Measurements from ENCODE around the gene CAPN10. TPM values are rescaled to one million over a fixed set of nuclear protein-coding genes. Genes with fewer than 3 reads are reported as not detected.
"Not testable (repeated sequence)": the region's sequence is repeated elsewhere in the genome, so short reads cannot be mapped to it uniquely, and the experiment has no call there.

The CAPN10 gene
- total and polyA plus RNA-seq, 4 donors, result 15.0 to 50.8 (median 41.8) TPM

- Histone ChIP-seq H3K4me1 (ENCODE audit: control insufficient read depth, insufficient read depth, low read length) (peaks cover 7% of the 10 kb centered on the region), H3K4me3 (ENCODE audit: low read depth, low read length) (no peak overlapping the region), H3K36me3 (ENCODE audit: control insufficient read depth, insufficient read depth, low read length) (peaks cover 4% of the 10 kb centered on the region), H3K27me3 (ENCODE audit: control insufficient read depth, insufficient read depth, low read length) (no peaks in the 10 kb centered on the region), H3K27ac (ENCODE audit: low read depth, low read length) (no peak overlapping the region), H3K9me3 (ENCODE audit: control insufficient read depth, insufficient read depth, low read length) (no peaks in the 10 kb centered on the region)
- DNase-seq (ENCODE audit: low read depth in 4 of 6, low spot score in 6 of 6), result no peak
- 96% methylated on average over 6 of the region's 10 CpGs for WGBS (ENCODE audit: insufficient coverage)
These were observed 25.2 kb downstream of the CAPN10 start for GRCh38 chr2:240611601-240612210.

- Histone ChIP-seq H3K4me3 (ENCODE audit: low read depth, low read length) (no peak overlapping the region), H3K27me3 (ENCODE audit: control insufficient read depth, insufficient read depth, low read length) (no peaks in the 10 kb centered on the region), H3K27ac (ENCODE audit: low read depth, low read length) (no peak overlapping the region), H3K9me3 (ENCODE audit: control insufficient read depth, insufficient read depth, low read length) (no peaks in the 10 kb centered on the region), H3K36me3 (ENCODE audit: control insufficient read depth, insufficient read depth, low read length) (peaks cover 4% of the 10 kb centered on the region), H3K4me1 (ENCODE audit: control insufficient read depth, insufficient read depth, low read length) (peaks cover 7% of the 10 kb centered on the region)
- no peak for DNase-seq (ENCODE audit: low read depth in 4 of 6, low spot score in 6 of 6)
- WGBS (ENCODE audit: insufficient coverage), result 93% methylated on average over 4 of the region's 4 CpGs
These were observed 27.2 kb downstream of the CAPN10 start for GRCh38 chr2:240613781-240614180.

- Histone ChIP-seq H3K4me1 (ENCODE audit: control insufficient read depth, insufficient read depth, low read length) (peaks cover 7% of the 10 kb centered on the region), H3K4me3 (ENCODE audit: low read depth, low read length) (no peak overlapping the region), H3K27me3 (ENCODE audit: control insufficient read depth, insufficient read depth, low read length) (no peaks in the 10 kb centered on the region), H3K9me3 (ENCODE audit: control insufficient read depth, insufficient read depth, low read length) (no peaks in the 10 kb centered on the region), H3K27ac (ENCODE audit: low read depth, low read length) (no peak overlapping the region), H3K36me3 (ENCODE audit: control insufficient read depth, insufficient read depth, low read length) (peaks cover 6% of the 10 kb centered on the region)
- no peak for DNase-seq (ENCODE audit: low read depth in 4 of 6, low spot score in 6 of 6)
- 98% methylated on average over 7 of the region's 9 CpGs for WGBS (ENCODE audit: insufficient coverage)
These were observed 27.9 kb downstream of the CAPN10 start for GRCh38 chr2:240614391-240614790.

- H3K9me3 ChIP-seq (ENCODE audit: control insufficient read depth, insufficient read depth, low read length), result no peaks in the 10 kb centered on the region
- H3K27me3 ChIP-seq (ENCODE audit: control insufficient read depth, insufficient read depth, low read length), result no peaks in the 10 kb centered on the region
- peaks cover 16% of the 10 kb centered on the region for H3K36me3 ChIP-seq (ENCODE audit: control insufficient read depth, insufficient read depth, low read length)
- H3K4me3 ChIP-seq (ENCODE audit: low read depth, low read length), result no peak overlapping the region
- H3K27ac ChIP-seq (ENCODE audit: low read depth, low read length), result no peak overlapping the region
- no peak for DNase-seq (ENCODE audit: low read depth in 4 of 6, low spot score in 6 of 6)
- H3K4me1 ChIP-seq (ENCODE audit: control insufficient read depth, insufficient read depth, low read length), result peaks cover 7% of the 10 kb centered on the region
- WGBS (ENCODE audit: insufficient coverage), result 100% methylated on average over 1 of the region's 2 CpGs
These were observed 28.9 kb downstream of the CAPN10 start for GRCh38 chr2:240615396-240615795.

- peak in 3 of 6 donors; percentile 6 to 64 (median 47) for DNase-seq (ENCODE audit: low read depth in 4 of 6, low spot score in 6 of 6)
- no peak overlapping the region for H3K4me3 ChIP-seq (ENCODE audit: low read depth, low read length)
- H3K27me3 ChIP-seq (ENCODE audit: control insufficient read depth, insufficient read depth, low read length), result no peaks in the 10 kb centered on the region
- H3K27ac ChIP-seq (ENCODE audit: low read depth, low read length), result no peak overlapping the region
- WGBS (ENCODE audit: insufficient coverage), result 71% methylated on average over 16 of the region's 20 CpGs
- H3K9me3 ChIP-seq (ENCODE audit: control insufficient read depth, insufficient read depth, low read length), result no peaks in the 10 kb centered on the region
- H3K36me3 ChIP-seq (ENCODE audit: control insufficient read depth, insufficient read depth, low read length), result peaks cover 19% of the 10 kb centered on the region
- peaks cover 7% of the 10 kb centered on the region for H3K4me1 ChIP-seq (ENCODE audit: control insufficient read depth, insufficient read depth, low read length)
These were observed 29.4 kb downstream of the CAPN10 start for GRCh38 chr2:240615820-240616547.

- peaks cover 19% of the 10 kb centered on the region for H3K36me3 ChIP-seq (ENCODE audit: control insufficient read depth, insufficient read depth, low read length)
- DNase-seq (ENCODE audit: low read depth in 4 of 6, low spot score in 6 of 6); H3K9me3 ChIP-seq (ENCODE audit: control insufficient read depth, insufficient read depth, low read length); H3K4me1 ChIP-seq (ENCODE audit: control insufficient read depth, insufficient read depth, low read length); H3K4me3 ChIP-seq (ENCODE audit: low read depth, low read length); H3K27me3 ChIP-seq (ENCODE audit: control insufficient read depth, insufficient read depth, low read length); H3K27ac ChIP-seq (ENCODE audit: low read depth, low read length): not testable (repeated sequence)
- WGBS (ENCODE audit: insufficient coverage), result 100% methylated on average over 1 of the region's 5 CpGs
These were observed 30.5 kb downstream of the CAPN10 start for GRCh38 chr2:240616860-240617666.

- Histone ChIP-seq H3K27me3 (ENCODE audit: control insufficient read depth, insufficient read depth, low read length) (no peaks in the 10 kb centered on the region), H3K4me3 (ENCODE audit: low read depth, low read length) (no peak overlapping the region), H3K36me3 (ENCODE audit: control insufficient read depth, insufficient read depth, low read length) (peaks cover 20% of the 10 kb centered on the region), H3K9me3 (ENCODE audit: control insufficient read depth, insufficient read depth, low read length) (no peaks in the 10 kb centered on the region), H3K27ac (ENCODE audit: low read depth, low read length) (no peak overlapping the region), H3K4me1 (ENCODE audit: control insufficient read depth, insufficient read depth, low read length) (peaks cover 7% of the 10 kb centered on the region)
- DNase-seq (ENCODE audit: low read depth in 4 of 6, low spot score in 6 of 6), result no peak
- WGBS (ENCODE audit: insufficient coverage), result 94% methylated on average over 2 of the region's 6 CpGs
These were observed 32.2 kb downstream of the CAPN10 start for GRCh38 chr2:240618776-240619175.

GRCh38 chr2:240619506-240620148 is 33.1 kb downstream of the CAPN10 start:
- H3K4me1 ChIP-seq (ENCODE audit: control insufficient read depth, insufficient read depth, low read length), result peaks cover 7% of the 10 kb centered on the region
- no peaks in the 10 kb centered on the region for H3K9me3 ChIP-seq (ENCODE audit: control insufficient read depth, insufficient read depth, low read length)
- DNase-seq (ENCODE audit: low read depth in 4 of 6, low spot score in 6 of 6), result no peak
- no peak overlapping the region for H3K4me3 ChIP-seq (ENCODE audit: low read depth, low read length)
- H3K27ac ChIP-seq (ENCODE audit: low read depth, low read length), result no peak overlapping the region
- 85% methylated on average over 16 of the region's 19 CpGs for WGBS (ENCODE audit: insufficient coverage)
- H3K27me3 ChIP-seq (ENCODE audit: control insufficient read depth, insufficient read depth, low read length), result no peaks in the 10 kb centered on the region
- H3K36me3 ChIP-seq (ENCODE audit: control insufficient read depth, insufficient read depth, low read length), result peaks cover 20% of the 10 kb centered on the region

- 92% methylated on average over 13 of the region's 13 CpGs for WGBS (ENCODE audit: insufficient coverage)
- Histone ChIP-seq H3K27ac (ENCODE audit: low read depth, low read length) (no peak overlapping the region), H3K4me3 (ENCODE audit: low read depth, low read length) (no peak overlapping the region), H3K27me3 (ENCODE audit: control insufficient read depth, insufficient read depth, low read length) (no peaks in the 10 kb centered on the region), H3K9me3 (ENCODE audit: control insufficient read depth, insufficient read depth, low read length) (no peaks in the 10 kb centered on the region), H3K4me1 (ENCODE audit: control insufficient read depth, insufficient read depth, low read length) (peaks cover 7% of the 10 kb centered on the region), H3K36me3 (ENCODE audit: control insufficient read depth, insufficient read depth, low read length) (peaks cover 20% of the 10 kb centered on the region)
- no peak for DNase-seq (ENCODE audit: low read depth in 4 of 6, low spot score in 6 of 6)
These were observed 33.7 kb downstream of the CAPN10 start for GRCh38 chr2:240620149-240620731.

All from spinal cord (tissue), 10 donors.